GM18951 (cell line): ENCODE measurements around the gene DUSP1.

Experiments
- POLR2A ChIP-seq: IDR thresholded peaks from 4 replicates; pipeline ENCODE4 v1.6.1; 2011; ENCODE audit warnings: mild to moderate bottlenecking; ENCODE audit not compliant: insufficient read length, insufficient read depth; ENCODE audit errors: extremely low read depth
- in situ Hi-C: fragments of 300-500 bp; cut with MboI; formaldehyde crosslinking; loops from one replicate; pipeline ENCODE4 v1.12.0; 2022; ENCODE audit warnings: low sequenced_read_pairs, mixed read lengths, inconsistent platforms; ENCODE audit not compliant: unreplicated experiment

The DUSP1 gene

DNA sequence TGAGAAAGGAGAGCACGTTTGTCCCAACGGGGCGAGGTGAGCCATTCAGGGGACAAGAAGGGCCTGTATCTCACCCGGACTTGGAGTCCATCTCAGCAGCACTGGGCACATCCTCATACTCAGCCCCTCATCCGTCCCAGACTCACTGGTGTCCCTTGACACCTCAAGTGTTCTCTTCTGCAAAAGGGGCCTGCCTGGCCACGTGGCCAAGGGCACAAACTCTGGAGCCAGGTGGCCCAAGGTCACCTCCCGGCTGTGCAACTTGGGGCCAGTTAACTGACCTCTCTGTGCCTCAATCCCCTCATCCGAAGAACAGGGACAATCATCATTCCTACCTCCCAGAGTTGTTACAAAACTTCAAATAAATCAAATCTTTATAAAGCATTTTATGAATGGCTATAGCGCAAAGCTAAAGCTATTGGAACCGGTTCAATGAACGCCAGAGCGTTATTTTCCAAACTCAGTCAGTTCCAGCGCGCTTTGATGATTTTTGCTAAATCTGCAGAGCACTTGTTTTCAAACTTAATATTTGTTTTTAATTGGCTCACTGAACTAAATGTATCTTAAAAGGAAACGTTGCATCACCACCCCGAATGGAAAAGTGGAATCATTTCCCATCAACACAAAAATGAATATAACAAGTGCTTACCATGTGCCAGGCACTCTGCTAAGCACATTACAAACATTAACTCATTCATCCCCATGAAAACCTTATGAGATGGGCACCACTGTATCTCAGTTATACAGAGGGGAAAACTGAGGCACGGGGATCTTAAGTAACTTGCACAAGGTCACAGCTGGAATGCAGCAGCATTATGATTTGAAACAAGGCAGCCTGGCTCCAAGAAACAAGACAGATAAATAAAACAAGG is 49.3 kb downstream of the DUSP1 start:
- in situ Hi-C loops = no loop called here
- TF ChIP-seq POLR2A = no peak

DNA sequence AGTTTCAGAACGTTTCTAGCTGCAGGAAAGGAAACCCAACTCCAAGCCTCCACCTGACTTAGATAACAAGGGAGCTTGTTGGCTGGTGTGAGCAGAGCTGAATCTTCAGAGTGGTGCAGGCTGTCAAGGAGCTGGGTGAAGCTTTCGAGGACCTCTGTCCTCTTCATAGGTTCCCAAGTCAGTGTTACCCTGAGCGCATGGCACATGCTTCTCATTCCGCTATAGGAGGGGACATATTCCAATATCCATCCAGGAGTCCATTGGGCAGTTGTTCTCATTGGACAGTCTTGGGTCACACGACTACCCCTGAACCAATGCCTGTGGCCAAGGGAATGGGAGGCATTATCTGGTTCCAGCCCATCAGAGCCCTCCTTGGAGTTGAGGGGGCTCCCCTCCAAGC is 50.3 kb downstream of the DUSP1 start:
- in situ Hi-C loops = no loop called here
- TF ChIP-seq POLR2A = no peak

DNA sequence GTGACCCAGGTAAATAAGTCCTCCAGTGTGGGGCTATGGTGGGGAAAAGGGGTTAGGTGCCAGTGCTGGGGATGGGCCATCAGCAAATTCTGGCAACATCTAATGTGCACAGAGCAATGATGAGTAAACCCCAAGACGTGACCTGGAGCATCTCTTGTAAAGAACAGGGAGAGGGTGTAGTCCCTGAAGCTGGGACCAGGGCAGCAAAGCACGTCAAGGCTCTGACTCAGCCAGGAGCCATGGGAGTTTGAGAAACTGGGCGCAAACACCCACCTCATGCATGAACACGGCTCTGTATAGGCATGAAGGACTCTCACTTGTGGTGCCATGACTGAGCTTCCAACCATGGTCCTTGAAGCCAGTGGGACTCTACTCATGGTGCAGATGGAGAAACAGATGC is 51.8 kb downstream of the DUSP1 start:
- in situ Hi-C loops = loop anchor here (5.0 kb wide), 1 partner anchor 213 kb away; no protein-coding TSS in a partner anchor

DNA sequence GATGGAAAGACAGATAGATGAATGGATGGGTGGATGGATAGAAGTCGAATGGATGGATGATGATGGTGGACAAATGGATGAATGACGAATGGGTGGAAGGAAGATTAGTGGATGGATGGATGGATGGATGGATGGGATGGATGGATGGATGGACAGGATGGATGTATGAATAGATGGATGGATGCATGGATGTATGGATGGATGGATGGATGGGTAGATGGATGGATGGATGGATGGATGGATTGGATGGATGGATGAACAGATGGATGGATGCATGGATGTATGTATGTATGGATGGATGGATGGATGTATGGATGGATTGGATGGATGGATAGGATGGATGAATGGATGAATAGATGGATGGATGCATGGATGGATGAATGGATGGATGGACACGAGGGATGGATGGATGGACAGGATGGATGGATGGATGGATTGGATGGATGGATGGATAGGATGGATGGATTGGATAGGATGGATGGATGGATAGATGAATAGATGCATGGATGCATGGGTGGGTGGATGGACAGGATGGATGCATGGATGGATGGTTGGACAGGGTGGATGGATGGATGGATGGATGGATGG is 52.4 kb downstream of the DUSP1 start:
- TF ChIP-seq POLR2A = no peak
- in situ Hi-C loops = loop anchor here (5.0 kb wide), 1 partner anchor 214 kb away; no protein-coding TSS in a partner anchor

More for the DNA sequence above, 51.8 kb downstream of the DUSP1 start:
- no peak for TF ChIP-seq POLR2A
